ENCODE data around the gene HOMEZ. TPM values are rescaled to one million over a fixed set of nuclear protein-coding genes. Genes with fewer than 3 reads are reported as not detected.

Gene HOMEZ
- total RNA-seq, 1 experiment from 2014 or later, result 7.6 TPM

- POLR2A ChIA-PET, result no interaction called here
Measured at GRCh38 chr14:23259426-23259825, 26.5 kb downstream of the HOMEZ start.

GRCh38 chr14:23258256-23258655, 27.7 kb downstream of the HOMEZ start:
- no peak overlapping the region for H3K27ac ChIP-seq (ENCODE audit: low read length)
- no peaks in the 10 kb centered on the region for H3K9me3 ChIP-seq (ENCODE audit: control insufficient read depth, insufficient read depth, low read depth, low read length)
- H3K4me1 ChIP-seq (ENCODE audit: control insufficient read depth, insufficient read depth, low read length), result no peaks in the 10 kb centered on the region
- H3K4me3 ChIP-seq (ENCODE audit: low read depth in 2 of 2, low read length in 2 of 2), result no peak overlapping the region
- TF ChIP-seq TCF7L2 (IDR thresholded peaks at IDR 0.05; ENCODE audit: low read depth, low read length) (no peak), SIN3A (IDR thresholded peaks at IDR 0.05; ENCODE audit: borderline replicate concordance, insufficient read depth, low read depth, low read length) (no peak), REST (IDR thresholded peaks at IDR 0.05; ENCODE audit: insufficient read depth in 1 of 2, low read depth in 2 of 2, low read length in 1 of 2) (no peak), POLR2AphosphoS5 (IDR thresholded peaks at IDR 0.05; ENCODE audit: low read depth, low read length) (no peak), CTCF (IDR thresholded peaks at IDR 0.05) (no peak)
- ATAC-seq (no peak), DNase-seq (ENCODE audit: low read depth, low spot score) (no peak)
- in situ Hi-C loops (cut with HindIII; ENCODE audit: low pct_unique_long_range_greater_than_20kb, low sequenced_read_pairs), result no loop called here
- BruUV-seq (replicated peaks), result no TSS peak
- ChIA-PET POLR2A (interaction anchor here (0.7 kb wide), 1 partner anchor 130 kb away, joined by 3 read pairs; no protein-coding TSS in a partner anchor), CTCF (interaction anchor here (0.6 kb wide), 2 partner anchors 24 to 85 kb away, joined by 3 to 4 read pairs; no protein-coding TSS in a partner anchor)
- no peaks in the 10 kb centered on the region for H3K36me3 ChIP-seq (ENCODE audit: control insufficient read depth, insufficient read depth, low read length)
- peaks cover 7% of the 10 kb centered on the region; the same call in 1 of the 2 replicates for H3K27me3 ChIP-seq (ENCODE audit: control insufficient read depth, insufficient read depth, low read length)
- intact Hi-C loops (cut with micrococcal nuclease; ENCODE audit: unreplicated experiment), result no loop called here

More at GRCh38 chr14:23259426-23259825, 26.5 kb downstream of the HOMEZ start:
- no peak overlapping the region for H3K27ac ChIP-seq (ENCODE audit: low read length)
- in situ Hi-C loops (cut with HindIII; ENCODE audit: low pct_unique_long_range_greater_than_20kb, low sequenced_read_pairs), result no loop called here
- H3K27me3 ChIP-seq (ENCODE audit: control insufficient read depth, insufficient read depth, low read length), result peaks cover 10% of the 10 kb centered on the region; the same call in 1 of the 2 replicates
- H3K4me1 ChIP-seq (ENCODE audit: control insufficient read depth, insufficient read depth, low read length), result no peaks in the 10 kb centered on the region
- TF ChIP-seq CTCF (IDR thresholded peaks at IDR 0.05) (no peak), POLR2AphosphoS5 (IDR thresholded peaks at IDR 0.05; ENCODE audit: low read depth, low read length) (no peak), REST (IDR thresholded peaks at IDR 0.05; ENCODE audit: insufficient read depth in 1 of 2, low read depth in 2 of 2, low read length in 1 of 2) (no peak), SIN3A (IDR thresholded peaks at IDR 0.05; ENCODE audit: borderline replicate concordance, insufficient read depth, low read depth, low read length) (no peak), TCF7L2 (IDR thresholded peaks at IDR 0.05; ENCODE audit: low read depth, low read length) (no peak)
- ATAC-seq (no peak), DNase-seq (ENCODE audit: low read depth, low spot score) (no peak)
- H3K4me3 ChIP-seq (ENCODE audit: low read depth in 2 of 2, low read length in 2 of 2), result no peak overlapping the region
- H3K36me3 ChIP-seq (ENCODE audit: control insufficient read depth, insufficient read depth, low read length), result no peaks in the 10 kb centered on the region
- intact Hi-C loops (cut with micrococcal nuclease; ENCODE audit: unreplicated experiment), result no loop called here
- no TSS peak for BruUV-seq (replicated peaks)
- no peaks in the 10 kb centered on the region for H3K9me3 ChIP-seq (ENCODE audit: control insufficient read depth, insufficient read depth, low read depth, low read length)
- CTCF ChIA-PET, result interaction anchor here (0.7 kb wide), 1 partner anchor 319 kb away, joined by 4 read pairs; the partner anchor contains the start of gene JPH4
